CD4-positive, alpha-beta T cell treated with Interleukin-2 at 100 ng/mL for 4 hours (primary cell): ENCODE measurements around the gene ATXN10.

Experiments
- DNase-seq: peaks from one replicate; pipeline ENCODE4 v3.0.0-alpha.2; 2020; ENCODE audit warnings: low spot score

ATXN10 gene

DNA sequence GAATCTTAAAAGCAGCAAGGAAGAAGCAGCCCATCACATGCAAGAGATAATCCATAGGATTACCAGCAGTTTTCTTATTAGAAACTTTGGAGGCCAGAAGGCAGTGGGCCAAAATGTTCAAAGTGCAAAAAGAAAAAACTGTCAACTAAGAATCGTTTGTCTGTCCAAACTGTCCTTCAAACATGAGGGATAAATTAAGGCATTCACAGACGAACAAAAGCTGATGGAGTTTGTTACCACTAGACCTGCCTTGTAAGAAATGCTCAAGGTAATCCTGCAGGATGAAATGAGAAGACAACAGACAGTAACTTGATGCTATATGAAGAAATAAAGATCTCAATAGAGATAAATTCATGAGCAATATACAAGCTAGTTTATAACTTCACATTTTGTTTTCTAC, 154.9 kb downstream of the ATXN10 start:
- no peak for DNase-seq

DNA sequence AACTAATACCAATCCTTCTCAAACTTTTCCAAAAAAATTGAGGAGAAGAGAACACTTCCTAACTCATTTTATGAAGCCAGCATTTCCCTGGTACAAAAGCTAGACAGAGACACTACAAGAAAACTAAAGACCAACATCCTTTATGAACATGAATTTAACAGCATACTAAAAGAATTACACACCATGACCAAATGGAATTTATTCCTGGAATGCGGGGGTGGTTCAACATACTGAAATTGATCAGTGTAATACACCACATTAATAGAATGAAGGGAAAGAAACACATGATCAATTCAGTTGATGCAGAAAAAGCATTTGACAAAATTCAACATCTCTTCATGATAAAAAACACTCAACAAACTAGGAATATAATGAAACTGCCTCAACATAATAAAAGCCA, 157.2 kb downstream of the ATXN10 start:
- DNase-seq = no peak

DNA sequence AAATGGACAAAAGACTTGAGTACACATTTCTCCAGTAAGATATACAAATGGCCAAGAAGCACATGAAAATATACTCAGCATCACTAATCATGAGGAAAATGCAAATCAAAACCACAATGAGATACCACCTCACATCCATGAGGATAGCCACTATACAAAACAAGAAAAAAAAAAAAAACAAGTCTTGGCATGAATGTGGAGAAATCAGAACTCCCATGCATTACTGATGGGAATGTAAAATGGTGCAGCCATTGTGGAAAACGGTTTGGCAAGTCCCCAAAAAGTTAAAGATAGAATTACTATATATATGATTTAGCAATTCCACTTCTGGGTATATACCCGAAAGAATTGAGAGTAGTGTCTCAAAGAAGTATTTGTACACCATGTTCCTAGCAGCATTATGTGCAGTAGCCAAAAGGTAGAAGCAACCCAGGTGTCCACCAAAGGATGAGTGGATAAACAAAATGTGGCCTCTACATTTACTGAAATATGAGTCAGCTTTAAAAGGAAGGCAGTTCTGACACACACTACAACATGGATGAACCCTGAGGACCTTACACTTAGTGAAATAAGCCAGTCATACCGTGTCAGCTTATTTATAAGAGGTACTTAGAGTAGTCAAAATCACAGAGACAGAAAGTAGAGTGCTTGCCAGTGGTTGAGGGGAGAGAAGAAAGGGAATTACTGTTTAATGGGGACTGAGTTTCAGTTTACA, 159.1 kb downstream of the ATXN10 start:
- no peak for DNase-seq

DNA sequence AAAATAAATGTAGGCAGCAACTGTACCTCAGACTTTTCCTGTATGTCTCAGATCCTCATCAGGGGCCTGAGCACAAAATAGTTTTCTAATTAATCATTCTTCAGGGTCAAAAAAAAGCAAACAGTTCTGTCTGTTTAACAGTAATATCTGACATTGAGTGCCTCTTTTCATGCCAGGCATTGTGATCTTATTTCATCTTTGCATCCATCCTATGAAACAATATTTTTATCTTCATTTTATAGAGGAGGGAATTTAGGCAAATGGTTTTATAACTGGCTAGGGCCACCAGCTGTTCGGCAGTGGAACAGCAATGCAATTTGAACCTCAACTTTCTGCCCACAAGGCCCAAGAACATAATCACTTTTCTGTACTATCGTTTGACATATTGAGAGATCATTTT, 159.8 kb downstream of the ATXN10 start:
- no peak for DNase-seq

DNA sequence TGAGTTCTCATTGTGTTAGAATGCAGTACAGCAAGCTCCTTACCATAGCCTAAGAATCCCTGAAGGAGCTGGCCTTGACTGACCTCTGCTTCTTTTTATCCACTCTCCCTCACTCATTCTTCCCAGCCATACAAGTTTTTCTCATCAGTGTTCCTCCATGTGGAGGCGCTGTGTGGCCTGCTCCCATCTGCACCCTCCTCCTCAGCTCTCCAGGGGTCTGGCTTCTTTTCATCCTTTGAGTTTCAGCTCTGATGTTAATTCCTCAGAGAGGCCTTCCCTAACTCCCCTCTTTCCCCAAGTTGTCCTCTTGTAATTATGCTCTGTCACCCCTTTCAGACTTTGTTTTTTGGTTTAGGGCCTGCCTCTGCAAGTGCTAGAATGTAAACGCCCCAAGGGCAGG, 160.5 kb downstream of the ATXN10 start:
- DNase-seq = no peak

DNA sequence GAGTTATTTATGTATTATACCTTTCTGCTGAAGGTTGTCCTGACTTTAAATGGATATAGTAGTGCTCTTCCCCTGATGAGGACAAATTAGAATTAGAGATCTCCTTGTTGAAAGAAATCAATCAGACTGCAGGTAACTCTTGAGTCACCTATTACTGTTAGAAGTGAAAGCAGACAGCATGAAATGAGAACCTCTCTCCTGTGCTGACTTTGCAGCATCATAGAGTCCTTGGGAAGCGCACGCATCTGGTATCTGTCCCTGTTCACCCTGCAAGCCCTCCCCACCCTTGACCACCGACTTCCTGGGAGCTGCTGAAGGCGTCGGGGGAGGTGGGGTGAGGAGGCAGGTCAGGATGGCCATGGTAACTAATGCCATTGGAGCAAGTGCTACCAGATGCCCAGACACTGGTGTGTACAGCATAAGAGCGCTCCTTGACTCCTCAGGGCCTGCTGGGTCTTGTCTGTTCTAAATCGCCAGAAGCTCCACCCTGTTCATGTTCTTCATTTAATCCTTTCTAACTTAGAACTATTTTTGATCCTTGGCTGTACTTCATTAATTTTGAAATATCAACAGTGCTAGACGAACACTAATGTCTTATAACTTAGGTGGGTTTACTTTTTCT, 161.4 kb downstream of the ATXN10 start:
- DNase-seq = no peak

DNA sequence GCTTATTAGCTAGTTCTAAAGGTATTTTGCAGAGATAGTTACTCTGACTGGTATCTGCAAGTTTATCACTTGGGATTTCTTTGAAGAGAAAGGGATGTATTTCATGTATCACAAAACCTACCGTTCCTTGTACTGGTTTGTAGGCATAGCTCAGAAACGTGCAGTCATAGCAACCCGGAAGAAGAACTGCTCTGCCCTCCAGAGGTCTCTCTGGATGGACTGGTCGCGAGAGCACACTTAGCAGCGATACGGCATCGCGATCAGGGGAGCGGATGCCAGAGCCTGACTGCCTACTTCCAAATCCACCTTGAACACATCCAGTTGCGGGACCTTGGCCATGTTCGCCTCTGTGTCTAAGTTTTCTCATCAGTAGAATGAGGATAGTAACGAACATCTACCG, 162.0 kb downstream of the ATXN10 start:
- DNase-seq = no peak

DNA sequence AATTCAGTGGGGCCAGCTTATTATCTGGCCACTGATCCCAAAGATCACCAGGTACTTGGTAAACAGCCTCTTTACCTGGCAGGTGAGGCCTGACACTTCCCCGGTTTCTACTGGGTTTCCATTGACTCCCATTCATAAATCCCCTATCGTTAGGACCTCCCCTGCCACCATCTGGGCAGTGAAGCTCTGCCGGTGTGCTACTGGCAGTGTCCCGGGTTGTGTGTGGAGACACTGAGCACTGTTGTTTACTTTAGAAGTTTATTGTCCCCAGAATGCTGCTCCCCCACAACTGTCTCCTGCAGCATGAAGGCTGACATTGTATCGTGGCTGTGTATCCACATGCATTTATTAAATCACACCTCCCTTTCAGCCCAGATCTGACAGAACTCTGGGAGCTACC, 162.6 kb downstream of the ATXN10 start:
- no peak for DNase-seq

DNA sequence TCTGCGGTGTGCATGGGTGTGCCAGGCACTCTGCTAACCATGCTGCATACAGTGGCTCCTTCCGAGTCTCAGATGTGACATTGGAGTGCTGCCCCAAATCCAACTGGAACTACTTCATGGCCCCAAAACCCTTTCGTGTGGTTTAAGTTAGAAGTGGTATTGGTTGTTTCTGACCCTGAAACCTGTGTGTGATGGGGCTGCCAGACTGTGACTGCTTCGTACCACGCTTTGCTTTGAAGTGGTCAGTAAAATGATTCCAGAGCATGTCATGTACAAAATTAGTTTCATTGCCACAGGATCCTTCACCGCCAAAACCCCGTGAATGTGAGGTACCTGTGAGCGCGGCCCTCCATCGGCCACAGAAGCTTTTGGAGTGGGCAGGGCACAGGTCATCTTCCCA, 163.2 kb downstream of the ATXN10 start:
- no peak for DNase-seq

DNA sequence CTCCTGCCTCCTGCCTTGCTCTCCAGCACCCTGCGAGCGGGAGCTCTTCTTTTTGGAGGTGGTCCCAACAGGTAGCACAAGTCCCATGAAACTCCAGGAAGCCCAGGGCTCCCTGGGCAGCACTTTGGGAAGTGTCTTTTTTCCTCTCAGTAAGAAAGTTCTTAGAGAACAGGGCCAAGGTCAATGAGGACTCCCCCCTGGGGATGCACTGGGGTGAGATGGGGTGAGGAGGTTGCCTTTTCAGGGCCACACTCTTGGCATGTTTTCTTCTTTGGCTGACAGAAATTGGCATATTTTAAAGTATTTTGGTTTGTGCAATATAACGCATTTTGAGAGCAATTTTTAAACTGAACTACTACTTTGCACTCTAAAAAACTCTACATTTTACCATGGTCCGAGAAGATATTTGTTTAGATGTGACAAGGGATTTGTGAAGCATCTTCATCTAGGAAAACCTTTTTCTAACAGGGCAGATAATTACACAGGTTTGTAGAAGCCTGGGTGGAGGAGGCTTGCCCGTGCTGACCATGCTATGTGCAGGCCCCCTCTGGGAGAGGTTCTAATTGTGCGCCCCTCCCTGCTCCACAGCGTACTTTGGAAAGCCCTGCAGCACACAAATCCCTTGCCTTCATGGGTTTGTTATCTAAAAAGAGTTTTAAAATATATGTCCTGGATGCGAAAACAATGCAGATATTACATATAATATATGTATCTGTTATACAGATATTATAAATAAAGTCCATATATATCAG, 165.0 kb downstream of the ATXN10 start:
- no peak for DNase-seq

DNA sequence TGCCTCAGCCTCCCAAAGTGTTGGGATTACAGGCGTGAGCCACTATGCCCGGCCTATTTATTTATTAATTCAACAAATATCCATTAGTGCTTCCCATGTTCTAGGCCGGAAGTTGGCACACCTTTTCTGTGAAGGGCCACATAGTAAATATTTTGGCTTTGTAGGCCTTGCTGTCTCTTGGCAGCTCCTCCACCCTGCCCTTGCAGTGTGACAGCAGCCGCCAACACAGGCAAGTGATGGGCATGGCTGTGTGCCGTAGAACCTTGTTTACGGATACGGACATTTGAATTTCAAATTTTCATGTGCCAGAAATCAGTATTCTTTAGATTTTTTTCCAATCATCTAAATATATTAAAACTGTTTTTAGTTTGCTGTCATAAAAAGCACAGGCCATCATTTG, 165.9 kb downstream of the ATXN10 start:
- no peak for DNase-seq

DNA sequence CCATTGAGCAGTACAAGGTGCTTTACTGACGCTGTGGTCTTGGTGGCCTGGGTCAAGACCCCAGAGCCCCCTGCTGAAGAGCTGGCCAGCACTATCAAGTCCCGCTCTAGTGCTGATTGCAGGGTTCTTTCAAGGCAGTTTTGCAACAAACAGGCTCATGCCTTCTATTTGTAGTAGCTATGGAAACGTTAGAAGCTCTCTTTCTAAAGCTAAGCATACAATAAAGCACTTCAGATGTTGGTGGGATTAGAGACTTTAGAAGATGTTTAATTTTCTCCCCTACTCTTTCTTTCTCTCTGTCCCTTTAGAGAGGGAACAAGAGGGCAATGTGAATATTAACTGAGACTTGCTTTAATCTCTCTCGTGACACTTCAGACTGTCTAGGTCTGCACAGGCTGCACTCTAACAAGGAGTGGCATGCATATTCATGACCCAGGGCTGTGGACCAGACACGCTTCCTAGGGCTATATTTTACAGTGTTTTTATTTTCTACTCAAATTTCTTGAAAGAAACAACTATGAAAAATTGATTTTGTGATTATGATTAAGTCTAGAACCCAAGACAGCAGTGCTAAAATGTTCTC, 166.8 kb downstream of the ATXN10 start:
- no peak for DNase-seq

DNA sequence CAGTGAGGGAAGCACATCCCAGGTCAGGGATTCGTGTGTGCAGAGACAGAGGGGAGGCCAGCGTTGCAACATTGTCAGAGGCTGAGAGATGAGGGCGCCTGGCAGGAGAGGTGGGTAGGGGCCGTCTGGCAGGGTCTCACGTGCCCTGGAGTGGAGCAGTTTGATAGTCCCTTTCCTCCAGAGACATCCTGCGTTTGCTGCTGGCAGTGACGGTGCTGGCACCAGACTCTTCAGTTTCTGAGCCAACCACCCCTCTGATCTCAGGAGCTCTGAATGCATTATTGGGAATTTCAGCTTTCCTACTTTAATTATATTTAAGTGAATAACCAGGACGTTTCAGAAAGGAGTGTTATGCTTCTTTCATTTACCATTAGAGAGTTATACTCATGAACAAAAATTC, 168.8 kb downstream of the ATXN10 start:
- DNase-seq = no peak

DNA sequence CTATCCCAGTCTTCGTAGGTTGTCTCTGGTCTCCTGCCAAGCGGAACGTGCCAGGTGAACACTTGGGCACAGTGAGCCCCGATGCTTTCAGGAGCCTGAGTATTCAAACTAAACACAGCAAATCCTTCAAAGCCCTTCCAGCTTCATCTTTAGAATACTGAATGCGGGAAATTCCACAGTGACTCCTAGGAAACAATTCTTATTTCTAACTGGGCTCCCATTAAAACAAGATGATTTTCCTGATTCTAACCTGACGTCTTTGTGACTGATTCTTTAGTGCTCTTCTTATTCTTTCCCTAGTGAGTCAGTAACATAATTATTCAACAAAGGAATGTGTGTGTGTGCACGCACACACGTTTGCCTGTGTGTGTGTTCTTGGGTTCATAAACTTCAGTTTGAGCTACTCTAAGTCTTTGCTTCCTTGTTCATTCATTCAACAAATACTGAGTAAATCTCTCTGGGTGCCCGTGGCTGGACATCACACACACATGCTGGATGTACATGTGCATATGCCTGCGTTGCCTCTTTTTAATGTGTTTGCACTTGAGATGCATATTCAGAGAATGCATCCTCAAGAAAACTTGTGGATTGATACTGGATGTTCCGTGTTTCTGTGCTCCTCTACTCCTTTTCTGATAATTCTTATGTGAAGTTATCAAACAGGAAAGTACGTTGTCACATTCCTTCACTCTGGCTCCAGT, 170.8 kb downstream of the ATXN10 start:
- DNase-seq = no peak

DNA sequence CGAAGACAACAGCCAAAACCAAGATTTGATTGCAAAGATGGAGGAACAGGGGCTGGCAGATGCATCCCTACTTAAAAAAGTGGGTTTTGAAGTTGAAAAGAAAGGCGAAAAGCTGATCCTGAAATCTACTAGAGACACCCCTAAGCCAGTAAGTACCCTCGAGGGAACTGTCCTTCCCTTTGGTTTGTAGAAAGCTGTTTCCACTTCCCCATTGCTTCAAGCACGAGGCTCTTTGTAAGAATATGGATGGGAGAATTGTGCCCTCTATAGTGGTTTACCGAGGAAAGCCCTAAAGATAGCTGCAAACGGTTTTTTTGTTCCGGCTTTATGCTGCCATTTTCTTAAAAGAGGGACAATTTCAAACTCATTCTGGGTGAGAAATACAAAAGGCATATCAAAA, 171.4 kb downstream of the ATXN10 start:
- no peak for DNase-seq

DNA sequence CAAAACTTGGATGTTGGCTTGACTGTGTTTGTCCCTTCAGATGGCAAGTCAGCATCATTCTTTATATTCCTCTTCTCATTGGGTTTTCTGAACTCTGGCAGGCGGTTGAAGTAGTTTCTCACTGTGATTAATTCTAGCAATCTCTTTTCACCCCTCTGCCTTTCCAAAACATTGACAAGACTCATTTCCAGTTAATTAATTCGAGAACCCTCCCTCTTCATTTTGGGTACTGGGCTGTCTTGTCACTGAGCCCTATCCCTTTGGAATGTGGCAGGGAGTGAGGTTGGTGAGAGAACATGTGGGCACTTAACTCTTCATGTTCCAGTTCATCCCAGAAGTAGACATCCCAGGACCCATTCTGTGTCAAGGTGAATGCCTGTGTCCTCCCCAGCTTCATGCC, 172.4 kb downstream of the ATXN10 start:
- DNase-seq = no peak

DNA sequence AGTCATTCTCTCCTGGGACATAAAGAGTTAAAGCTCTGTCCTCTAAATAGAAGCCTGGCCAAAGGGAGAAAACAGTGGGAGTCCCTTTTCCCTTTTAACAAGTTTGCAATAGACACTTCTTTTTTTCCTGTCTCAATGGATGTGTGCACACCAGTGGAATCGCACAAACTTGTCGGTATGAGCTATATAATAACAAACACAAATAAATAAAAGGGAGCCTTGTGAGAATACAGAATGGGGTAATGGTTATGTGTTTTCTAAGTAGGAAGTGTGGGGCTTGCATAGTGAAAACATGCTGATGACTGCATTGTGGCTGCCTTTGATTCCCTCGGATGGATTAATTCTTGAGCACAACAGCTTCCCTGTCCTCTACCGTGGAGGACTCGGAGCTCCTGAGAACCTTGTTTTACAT, 173.4 kb downstream of the ATXN10 start:
- DNase-seq = no peak

DNA sequence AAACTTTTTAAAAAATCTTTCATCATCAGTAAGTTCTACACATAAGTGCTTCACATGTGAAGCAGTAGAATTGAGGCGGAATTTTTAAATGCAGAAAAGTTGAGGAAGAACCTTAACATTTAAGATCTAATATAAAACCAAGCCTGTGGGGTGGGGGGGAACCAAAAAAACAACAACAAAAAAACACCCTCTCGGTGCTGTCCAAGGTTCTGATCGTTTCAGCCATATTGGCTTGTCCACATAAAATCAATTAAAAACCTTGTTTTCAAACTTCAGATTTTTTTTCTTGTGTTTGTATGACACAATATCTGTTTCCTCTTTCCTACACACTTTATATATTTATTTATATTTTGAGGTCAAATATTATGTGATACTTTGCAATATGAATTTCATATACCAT, 175.3 kb downstream of the ATXN10 start:
- DNase-seq = no peak

DNA sequence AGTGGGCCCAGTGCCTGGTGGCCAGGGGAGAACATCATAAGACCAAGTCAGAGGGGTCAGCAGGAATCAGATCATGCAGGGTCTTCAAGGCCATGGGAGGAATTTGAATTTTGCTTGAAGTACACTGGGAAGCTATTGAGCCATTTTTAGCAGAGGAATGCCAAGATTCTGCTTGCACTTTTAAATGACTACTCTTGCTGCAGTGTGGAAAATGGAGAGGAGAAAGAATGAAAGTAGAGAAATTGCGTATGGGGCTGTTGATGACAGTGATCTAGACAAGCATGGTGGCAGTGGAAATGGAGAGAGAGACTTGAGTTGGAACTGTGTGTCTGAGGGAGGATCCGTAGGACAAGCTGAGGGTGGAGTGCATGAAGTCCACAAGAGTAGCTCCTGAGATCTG, 177.3 kb downstream of the ATXN10 start:
- no peak for DNase-seq

DNA sequence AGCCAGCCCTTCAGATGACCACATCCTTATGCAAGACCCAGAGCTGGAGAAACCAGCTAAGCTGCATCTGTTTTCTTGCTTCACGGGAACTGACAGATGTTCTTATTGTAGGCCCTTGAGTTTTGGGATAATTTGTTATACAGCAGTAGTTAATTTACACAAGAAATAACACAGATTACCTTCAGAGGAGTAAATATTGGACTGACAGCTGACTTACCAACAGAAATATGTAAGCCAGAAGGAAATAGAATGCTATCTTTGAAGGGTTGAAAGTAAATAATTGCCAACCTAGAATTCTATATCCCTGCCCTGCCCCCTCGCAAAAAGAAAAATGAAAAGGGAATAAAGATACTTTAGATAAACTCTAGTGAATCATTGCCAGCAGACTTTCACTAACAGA, 181.2 kb downstream of the ATXN10 start:
- no peak for DNase-seq

DNA sequence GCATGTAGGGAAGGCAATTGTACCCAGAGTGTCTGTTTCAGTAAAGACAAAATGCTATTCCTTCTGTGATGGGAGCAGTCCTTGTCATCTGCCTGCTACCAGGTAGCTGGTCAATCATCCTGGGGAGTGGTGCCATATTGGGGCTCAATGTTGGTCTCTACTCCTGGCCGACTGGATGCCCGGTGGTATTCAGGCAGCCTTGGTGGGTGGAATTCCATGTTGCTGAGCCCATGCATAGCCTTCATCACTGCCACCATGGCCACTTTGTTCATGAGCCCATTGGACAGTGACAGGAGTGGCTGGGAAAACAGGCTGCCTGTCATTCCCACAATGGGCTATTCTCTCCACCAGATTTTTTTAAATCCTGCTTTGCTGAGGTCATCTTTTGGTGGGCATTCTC, 184.3 kb downstream of the ATXN10 start:
- no peak for DNase-seq

DNA sequence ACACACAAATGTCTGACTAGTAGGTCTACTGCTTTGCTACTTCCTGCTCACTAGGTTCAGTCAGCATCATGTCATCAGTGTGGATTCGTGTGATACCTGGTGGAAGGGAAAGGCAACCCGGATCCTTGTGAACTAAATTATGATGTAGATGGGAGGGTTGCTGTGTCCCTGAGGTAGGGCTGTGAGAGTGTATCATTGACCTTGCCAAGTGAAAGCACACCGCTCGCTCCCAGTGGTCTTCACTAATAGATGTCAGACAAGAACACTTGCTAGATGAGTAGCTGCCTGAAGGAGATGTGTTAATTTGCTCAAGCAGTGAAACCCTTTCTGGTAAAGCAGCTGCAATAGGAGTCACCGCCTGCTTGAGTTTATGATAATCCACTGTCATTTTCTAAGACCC, 185.9 kb downstream of the ATXN10 start:
- no peak for DNase-seq
